Fibroblast of skin of left quadriceps (primary cell): ENCODE data around the gene TJP1.
"Not testable (repeated sequence)": the region's sequence is repeated elsewhere in the genome, so short reads cannot be mapped to it uniquely, and the experiment has no call there.

Experiments used
- DNase-seq, 2 experiments: peaks; one replicate each; pipeline ENCODE4 v3.0.0-alpha.2; 2013; ENCODE audit warnings: low read depth in 2 of 2

Gene TJP1

GRCh38 chr15:29838352-29839010, 16.2 kb upstream of the TJP1 start:
- no peak for DNase-seq

- DNase-seq: no peak
Observed at GRCh38 chr15:29835301-29835700, 13.0 kb upstream of the TJP1 start.

- DNase-seq: no peak
Observed at GRCh38 chr15:29832709-29833108, 10.4 kb upstream of the TJP1 start.

GRCh38 chr15:29826908-29827820, 4.9 kb upstream of the TJP1 start:
- no peak for DNase-seq

- DNase-seq: peak in 1 of 2 experiments; percentile 16
Observed at GRCh38 chr15:29825227-29825626, 3.0 kb upstream of the TJP1 start.

- no peak for DNase-seq
Observed at GRCh38 chr15:29822684-29823459, 604 bp upstream of the TJP1 start.

- peak in 1 of 2 experiments; percentile 35 for DNase-seq
Observed at GRCh38 chr15:29821416-29822099, 710 bp downstream of the TJP1 start.

- DNase-seq: no peak
Observed at GRCh38 chr15:29820394-29821154, 1.7 kb downstream of the TJP1 start.

GRCh38 chr15:29819979-29820378, 2.3 kb downstream of the TJP1 start:
- DNase-seq: no peak

GRCh38 chr15:29818141-29818540, 4.1 kb downstream of the TJP1 start:
- no peak for DNase-seq

GRCh38 chr15:29817455-29817854, 4.8 kb downstream of the TJP1 start:
- not testable (repeated sequence) for DNase-seq

GRCh38 chr15:29815000-29815710, 7.1 kb downstream of the TJP1 start:
- DNase-seq: no peak

- no peak for DNase-seq
Observed at GRCh38 chr15:29813009-29813408, 9.3 kb downstream of the TJP1 start.

GRCh38 chr15:29812384-29812694, 9.9 kb downstream of the TJP1 start:
- no peak for DNase-seq

- no peak for DNase-seq
Observed at GRCh38 chr15:29811691-29812383, 10.4 kb downstream of the TJP1 start.

- no peak for DNase-seq
Observed at GRCh38 chr15:29805708-29806104, 16.6 kb downstream of the TJP1 start.

- peak; percentile 40 to 50 for DNase-seq
Observed at GRCh38 chr15:29805043-29805707, 17.1 kb downstream of the TJP1 start.

GRCh38 chr15:29802411-29802810, 19.9 kb downstream of the TJP1 start:
- no peak for DNase-seq
